KBM-7 (cell line): ENCODE data around the gene ITM2C.

Experiments
- DNase-seq: peaks from one replicate; pipeline ENCODE4 v3.0.0-alpha.2; 2015
- in situ Hi-C: fragments of 300-500 bp; cut with MboI; formaldehyde crosslinking; loops from 2 replicates; pipeline ENCODE4 v1.14.3; 2020; ENCODE audit warnings: low sequenced_read_pairs, low pct_unique_long_range_greater_than_20kb, mixed read lengths

The ITM2C gene, protein sequence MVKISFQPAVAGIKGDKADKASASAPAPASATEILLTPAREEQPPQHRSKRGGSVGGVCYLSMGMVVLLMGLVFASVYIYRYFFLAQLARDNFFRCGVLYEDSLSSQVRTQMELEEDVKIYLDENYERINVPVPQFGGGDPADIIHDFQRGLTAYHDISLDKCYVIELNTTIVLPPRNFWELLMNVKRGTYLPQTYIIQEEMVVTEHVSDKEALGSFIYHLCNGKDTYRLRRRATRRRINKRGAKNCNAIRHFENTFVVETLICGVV

DNA sequence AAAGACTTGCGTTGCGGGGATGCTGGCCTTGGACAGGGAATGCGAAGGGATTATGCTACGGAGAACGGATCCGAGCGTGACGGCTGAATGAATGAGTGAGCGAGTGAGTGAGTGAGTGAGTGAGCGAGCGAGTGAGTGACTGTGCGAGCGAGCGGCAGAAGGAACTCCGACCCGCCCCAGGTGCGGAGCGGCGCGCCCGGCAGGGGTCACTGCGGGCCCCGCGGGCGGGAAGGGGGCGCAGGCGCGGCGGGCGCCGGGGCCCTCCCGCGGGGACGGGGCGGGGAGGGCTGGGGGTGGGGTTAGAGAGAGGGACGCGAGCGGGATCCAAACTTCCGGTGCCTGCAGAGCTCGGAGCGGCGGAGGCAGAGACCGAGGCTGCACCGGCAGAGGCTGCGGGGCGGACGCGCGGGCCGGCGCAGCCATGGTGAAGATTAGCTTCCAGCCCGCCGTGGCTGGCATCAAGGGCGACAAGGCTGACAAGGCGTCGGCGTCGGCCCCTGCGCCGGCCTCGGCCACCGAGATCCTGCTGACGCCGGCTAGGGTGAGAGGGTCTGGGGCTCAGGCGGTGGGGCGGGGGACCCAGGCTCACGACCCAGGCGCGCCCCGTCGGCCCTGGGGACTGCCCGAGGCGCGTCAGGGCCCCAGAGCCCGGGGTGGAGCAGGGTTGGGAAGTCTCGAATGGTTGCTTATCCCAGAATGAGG lies at the start of gene ITM2C:
Gene ITM2C (plus strand): TSS at position 338 of the 702 bp plus-strand sequence. CDS start 84 bp downstream, at position 422.
- in situ Hi-C loops, result no loop called here
- peak; percentile 65 for DNase-seq

GRCh38 chr2:230815088-230815487 lies 49.7 kb upstream of the ITM2C start:
- DNase-seq, result no peak
- in situ Hi-C loops, result loop anchor here (25.0 kb wide), 1 partner anchor 653 kb away; no protein-coding TSS in a partner anchor

- in situ Hi-C loops, result loop anchor here (25.0 kb wide), 1 partner anchor 654 kb away; no protein-coding TSS in a partner anchor
- no peak for DNase-seq
Measured at GRCh38 chr2:230816735-230817134, 48.0 kb upstream of the ITM2C start.

DNA sequence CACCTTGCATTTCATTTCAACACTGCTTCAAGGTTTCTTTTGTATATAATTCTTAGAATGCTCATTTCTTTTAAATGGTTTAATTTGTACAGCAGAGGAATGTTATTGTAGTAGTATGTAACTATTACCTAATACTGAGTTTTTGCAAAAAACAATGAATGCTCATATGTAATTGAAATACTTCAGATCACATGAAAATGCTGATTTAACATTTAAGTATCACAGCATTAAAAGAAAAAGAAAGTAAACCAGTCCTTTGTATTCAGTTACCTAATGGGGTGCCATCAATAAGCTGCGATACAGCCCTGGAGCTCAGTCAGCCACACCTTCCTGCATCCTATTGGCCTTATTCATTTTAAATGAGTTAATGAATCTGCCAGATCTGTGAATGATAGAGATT lies 45.3 kb upstream of the ITM2C start:
- in situ Hi-C loops, result loop anchor here (25.0 kb wide), 1 partner anchor 657 kb away; no protein-coding TSS in a partner anchor
- DNase-seq, result no peak

GRCh38 chr2:230821261-230821990 lies 43.3 kb upstream of the ITM2C start:
- in situ Hi-C loops, result loop anchor here (25.0 kb wide), 1 partner anchor 659 kb away; no protein-coding TSS in a partner anchor
- DNase-seq, result peak; percentile 11

- in situ Hi-C loops, result loop anchor here (25.0 kb wide), 1 partner anchor 660 kb away; no protein-coding TSS in a partner anchor
- DNase-seq, result no peak
Measured at GRCh38 chr2:230821991-230822520, 42.7 kb upstream of the ITM2C start.

DNA sequence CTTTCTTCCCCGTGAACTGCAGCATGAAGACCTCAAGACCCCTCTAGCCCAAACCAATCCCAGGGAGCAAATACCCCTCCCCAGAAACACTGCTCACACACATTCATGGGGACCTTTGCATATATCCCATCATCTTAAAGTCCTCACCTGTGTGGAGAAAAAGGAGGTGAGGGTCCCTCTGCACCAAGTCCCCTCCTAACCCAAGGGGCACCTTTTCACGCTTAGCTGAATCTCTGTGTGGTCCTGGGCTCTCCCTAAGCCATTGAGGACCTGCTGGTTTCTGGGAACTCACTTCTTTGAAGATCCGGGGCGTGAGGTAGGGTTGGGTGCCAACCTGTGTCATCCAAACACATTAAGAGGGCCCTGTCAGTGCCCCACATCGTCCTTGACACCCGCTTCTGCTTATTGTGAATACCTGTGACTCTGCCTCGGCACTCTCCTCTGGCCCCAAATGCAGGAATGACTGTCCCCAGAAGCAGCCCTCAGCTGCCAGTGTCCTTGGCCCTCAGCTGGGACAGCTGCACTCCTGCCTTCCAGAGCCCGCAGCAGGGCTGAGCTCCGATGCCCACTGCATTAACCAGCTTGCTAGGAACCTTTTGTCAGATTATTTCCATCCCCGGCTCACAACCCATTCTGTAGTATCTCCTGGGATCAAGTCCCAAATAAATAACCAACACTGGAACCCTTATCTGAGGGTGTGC lies 41.3 kb upstream of the ITM2C start:
- DNase-seq, result peak; percentile 9
- in situ Hi-C loops, result loop anchor here (25.0 kb wide), 1 partner anchor 661 kb away; no protein-coding TSS in a partner anchor

- peak; percentile 86 for DNase-seq
- in situ Hi-C loops, result loop anchor here (25.0 kb wide), 1 partner anchor 662 kb away; no protein-coding TSS in a partner anchor
Measured at GRCh38 chr2:230824406-230824978, 40.2 kb upstream of the ITM2C start.

DNA sequence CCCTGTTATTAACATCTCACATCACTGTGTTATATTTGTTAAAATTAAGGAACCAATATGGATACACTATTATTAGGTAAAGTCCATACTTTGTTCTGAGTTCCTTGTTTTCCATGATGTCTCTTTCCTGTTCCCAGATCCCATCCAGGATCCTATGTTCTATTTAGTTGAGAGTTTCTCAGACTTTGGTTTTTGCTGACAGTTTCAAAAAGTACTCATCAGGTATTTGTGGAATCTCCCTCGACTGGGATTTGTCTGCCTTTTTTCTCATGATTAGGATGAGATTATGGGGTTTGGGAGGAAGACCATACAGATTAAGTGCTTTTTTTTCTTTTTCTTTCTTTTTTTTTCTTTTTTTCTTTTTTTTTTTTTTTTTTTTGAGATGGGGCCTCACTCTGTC lies 39.4 kb upstream of the ITM2C start:
- no peak for DNase-seq
- in situ Hi-C loops, result loop anchor here (25.0 kb wide), 2 partner anchors 162 to 587 kb away; partner anchors contain the start of gene SPATA3

DNA sequence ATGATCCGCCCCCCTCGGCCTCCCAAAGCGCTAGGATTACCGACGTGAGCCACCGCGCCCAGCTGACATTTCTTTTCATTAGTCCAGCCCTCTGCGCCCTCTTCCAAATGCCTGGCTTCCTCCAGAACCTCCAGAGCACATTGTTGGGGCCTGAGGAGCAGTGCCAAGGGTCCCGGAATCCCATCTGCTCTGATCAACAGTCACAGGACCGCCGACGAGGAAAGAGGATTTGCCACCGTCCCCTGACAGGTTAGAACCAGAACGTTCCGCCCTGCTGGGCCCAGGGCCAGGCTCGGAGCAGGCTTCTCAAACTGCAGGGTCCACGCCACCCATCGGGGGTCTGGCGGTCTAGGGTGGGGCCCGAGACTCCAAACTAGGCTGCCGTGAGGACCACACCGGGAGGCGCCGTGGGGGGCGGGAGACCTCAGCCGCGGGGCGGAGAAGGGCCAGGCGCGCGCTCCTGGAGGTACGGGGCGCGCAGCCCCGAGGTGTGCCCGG lies 36.9 kb upstream of the ITM2C start:
- no peak for DNase-seq
- in situ Hi-C loops, result loop anchor here (25.0 kb wide), 2 partner anchors 159 to 584 kb away; partner anchors contain the start of gene SPATA3

DNA sequence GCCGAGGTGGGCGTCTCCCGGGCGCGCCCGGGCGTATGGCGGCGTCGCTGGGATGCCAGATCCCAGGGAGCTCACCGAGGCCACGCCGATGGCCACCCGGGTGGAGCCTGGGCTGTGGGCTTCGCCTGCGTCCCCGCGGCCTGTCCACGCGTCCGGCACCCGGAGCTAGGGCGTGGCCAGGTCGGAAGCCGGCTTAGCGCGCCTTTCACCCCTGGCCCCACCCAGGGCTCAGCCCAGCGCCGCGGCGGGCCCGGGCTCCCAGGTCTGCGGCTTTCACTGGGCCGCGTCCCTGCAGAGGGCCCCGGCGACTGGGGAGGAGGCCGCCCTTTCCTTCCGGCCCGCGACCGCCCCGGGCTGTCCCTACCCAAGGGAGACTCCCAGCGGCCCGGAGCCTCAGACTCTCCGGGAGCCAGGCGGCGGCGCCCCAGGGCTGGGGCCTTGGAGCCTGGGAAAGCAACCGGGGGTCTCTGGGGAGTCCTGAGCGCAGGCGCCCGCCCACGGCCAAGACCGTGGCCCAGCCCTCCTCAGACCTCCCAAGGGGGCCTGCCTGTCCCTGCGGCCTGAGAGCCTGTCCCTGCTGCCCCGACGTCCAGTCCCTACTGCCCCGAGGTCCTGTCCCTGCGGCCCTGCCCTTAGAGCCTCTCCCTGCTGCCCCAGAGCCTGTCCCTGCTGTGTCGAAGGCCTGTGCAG lies 36.3 kb upstream of the ITM2C start:
- no peak for DNase-seq

GRCh38 chr2:230829293-230829692 lies 35.4 kb upstream of the ITM2C start:
- no peak for DNase-seq
- in situ Hi-C loops, result loop anchor here (25.0 kb wide), 2 partner anchors 158 to 583 kb away; partner anchors contain the start of gene SPATA3

More for the DNA sequence above, 36.3 kb upstream of the ITM2C start:
- in situ Hi-C loops, result loop anchor here (25.0 kb wide), 2 partner anchors 159 to 584 kb away; partner anchors contain the start of gene SPATA3

GRCh38 chr2:230829959-230830358 lies 34.8 kb upstream of the ITM2C start:
- no peak for DNase-seq
- in situ Hi-C loops, result loop anchor here (25.0 kb wide), 2 partner anchors 157 to 582 kb away; partner anchors contain the start of gene SPATA3

DNA sequence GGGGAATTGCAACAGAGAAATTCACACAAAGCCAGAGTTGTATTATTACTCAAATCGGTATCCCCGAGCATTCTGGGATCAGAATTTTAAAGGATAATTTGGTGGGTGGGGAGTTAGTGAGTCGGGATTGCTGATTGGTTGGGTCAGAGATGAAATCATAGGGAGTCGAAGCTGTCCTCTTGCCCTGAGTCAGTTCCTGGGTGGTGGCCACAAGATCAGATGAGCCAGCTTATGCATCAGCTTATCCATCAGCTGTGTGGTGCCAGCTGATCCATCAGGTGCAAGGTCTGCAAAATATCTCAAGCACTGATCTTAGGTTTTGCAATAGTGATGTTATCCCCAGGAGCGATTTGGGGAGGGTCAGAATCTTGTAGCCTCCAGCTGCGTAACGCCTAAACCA lies 34.3 kb upstream of the ITM2C start:
- in situ Hi-C loops, result loop anchor here (25.0 kb wide), 2 partner anchors 157 to 582 kb away; partner anchors contain the start of gene SPATA3
- DNase-seq, result no peak

DNA sequence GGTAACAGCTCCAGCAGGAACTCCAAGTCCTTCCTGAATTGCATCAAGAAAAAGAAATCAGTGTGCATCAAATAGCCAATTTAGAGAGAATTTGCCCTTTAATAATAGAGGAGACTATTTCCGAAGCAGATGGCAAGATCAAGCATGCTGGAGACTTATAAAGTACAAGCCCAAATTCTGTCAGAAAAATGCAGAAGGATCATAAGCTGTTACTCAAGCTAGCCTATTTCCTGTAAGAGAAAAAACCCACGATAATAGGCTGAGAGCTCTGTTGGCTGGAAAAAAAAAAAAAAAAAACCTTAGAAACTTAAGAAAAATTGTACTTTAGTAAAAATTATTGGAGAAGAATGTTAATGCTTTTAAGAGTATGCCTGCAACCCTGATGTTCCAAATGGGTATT lies 24.4 kb upstream of the ITM2C start:
- DNase-seq, result no peak
- in situ Hi-C loops, result loop anchor here (25.0 kb wide), 2 partner anchors 147 to 572 kb away; partner anchors contain the start of gene SPATA3

GRCh38 chr2:230842473-230842872 lies 22.3 kb upstream of the ITM2C start:
- in situ Hi-C loops, result loop anchor here (25.0 kb wide), 2 partner anchors 145 to 570 kb away; partner anchors contain the start of gene SPATA3
- DNase-seq, result no peak

GRCh38 chr2:230843132-230843531 lies 21.6 kb upstream of the ITM2C start:
- DNase-seq, result no peak
- in situ Hi-C loops, result loop anchor here (25.0 kb wide), 2 partner anchors 144 to 569 kb away; partner anchors contain the start of gene SPATA3
